Stimulated activated effector memory CD8-positive, alpha-beta T cell treated with anti-CD3 and anti-CD28 coated beads, Interleukin-12 subunit alpha, Interleukin-12 subunit beta, amount 100 ng/mL, for 72 hours (primary cell): ENCODE measurements around the gene GDAP1L1.

Experiments
- ATAC-seq: fragments of 150-1000 bp; cut with Tn5 transposase; 2 replicates; pipeline ENCODE4 v1.10.0; 2021
- DNase-seq, 2 donors: peaks; one replicate each; pipeline ENCODE4 v3.0.0; 2021 to 2022; ENCODE audit warnings: low spot score in 2 of 2
- H3K27ac Mint-ChIP-seq: one replicate; pipeline ENCODE4 v1.8.0; 2022; ENCODE audit warnings: mild to moderate bottlenecking, mixed read lengths
- H3K36me3 Mint-ChIP-seq: one replicate; pipeline ENCODE4 v1.8.0; 2022; ENCODE audit warnings: mild to moderate bottlenecking, mixed read lengths
- H3K4me1 Mint-ChIP-seq: one replicate; pipeline ENCODE4 v1.8.0; 2022; ENCODE audit warnings: mixed read lengths
- H3K4me3 Mint-ChIP-seq: one replicate; pipeline ENCODE4 v1.8.0; 2022; ENCODE audit warnings: mild to moderate bottlenecking, mixed read lengths
- H3K9me3 Mint-ChIP-seq: one replicate; pipeline ENCODE4 v1.8.0; 2022; ENCODE audit warnings: mixed read lengths

GDAP1L1 gene

GRCh38 chr20:44328428-44328827, 81.3 kb downstream of the GDAP1L1 start:
- no peak overlapping the region for H3K27ac Mint-ChIP-seq
- DNase-seq (no peak), ATAC-seq (no peak)
- H3K4me3 Mint-ChIP-seq: no peak overlapping the region
- peaks cover 5% of the 10 kb centered on the region for H3K36me3 Mint-ChIP-seq
- peaks cover 6% of the 10 kb centered on the region for H3K4me1 Mint-ChIP-seq
- no peaks in the 10 kb centered on the region for H3K9me3 Mint-ChIP-seq
